Activated CD4-positive, alpha-beta T cell treated with anti-CD3 and anti-CD28 coated beads for 4 hours (primary cell): Measurements from ENCODE around the gene LMX1A.

ENCODE experiments used
- DNase-seq, 2 donors: peaks; one replicate each; pipeline ENCODE4 v3.0.0-alpha.2; 2020

Gene LMX1A

GRCh38 chr1:165212229-165212628, 144.3 kb downstream of the LMX1A start:
- no peak for DNase-seq

GRCh38 chr1:165207853-165208515, 148.5 kb downstream of the LMX1A start:
- no peak for DNase-seq

- no peak for DNase-seq
These were observed 151.4 kb downstream of the LMX1A start for GRCh38 chr1:165205145-165205544.

- DNase-seq, result no peak
These were observed 152.0 kb downstream of the LMX1A start for GRCh38 chr1:165204548-165204947.

GRCh38 chr1:165191087-165191486, 165.4 kb downstream of the LMX1A start:
- DNase-seq, result no peak

GRCh38 chr1:165189913-165190312, 166.6 kb downstream of the LMX1A start:
- no peak for DNase-seq

- DNase-seq, result no peak
These were observed 167.5 kb downstream of the LMX1A start for GRCh38 chr1:165189011-165189410.

- DNase-seq, result no peak
These were observed 169.2 kb downstream of the LMX1A start for GRCh38 chr1:165187031-165188009.

GRCh38 chr1:165185161-165185889, 171.2 kb downstream of the LMX1A start:
- no peak for DNase-seq

- no peak for DNase-seq
These were observed 173.5 kb downstream of the LMX1A start for GRCh38 chr1:165182975-165183374.

GRCh38 chr1:165179306-165179705, 177.2 kb downstream of the LMX1A start:
- no peak for DNase-seq

GRCh38 chr1:165174491-165174890, 182.0 kb downstream of the LMX1A start:
- DNase-seq, result no peak

- DNase-seq, result no peak
These were observed 182.7 kb downstream of the LMX1A start for GRCh38 chr1:165173818-165174217.

- no peak for DNase-seq
These were observed 183.1 kb downstream of the LMX1A start for GRCh38 chr1:165173409-165173808.

GRCh38 chr1:165172666-165173065, 183.8 kb downstream of the LMX1A start:
- DNase-seq, result no peak

- no peak for DNase-seq
These were observed 186.8 kb downstream of the LMX1A start for GRCh38 chr1:165169729-165170128.

- DNase-seq, result no peak
These were observed 187.5 kb downstream of the LMX1A start for GRCh38 chr1:165169028-165169427.

- no peak for DNase-seq
These were observed 188.0 kb downstream of the LMX1A start for GRCh38 chr1:165168467-165168866.

- DNase-seq, result no peak
These were observed 193.8 kb downstream of the LMX1A start for GRCh38 chr1:165162671-165163241.

GRCh38 chr1:165161130-165161529, 195.4 kb downstream of the LMX1A start:
- DNase-seq, result no peak

GRCh38 chr1:165153182-165153581, 203.3 kb downstream of the LMX1A start:
- no peak for DNase-seq

GRCh38 chr1:165152727-165153126, 203.8 kb downstream of the LMX1A start:
- no peak for DNase-seq

GRCh38 chr1:165152109-165152508, 204.4 kb downstream of the LMX1A start:
- DNase-seq, result no peak
